SJCRH30 (cell line): ENCODE data around the gene SPOCK1. TPM values are rescaled to one million over a fixed set of nuclear protein-coding genes. Genes with fewer than 3 reads are reported as not detected.

Experiments
- DNase-seq, 2 experiments: peaks; one replicate each; pipeline ENCODE4 v3.0.0-alpha.2; 2015 to 2020
- H3K27ac ChIP-seq: fragments of 250-450 bp; sonication (Bioruptor Pico); 2 replicates; pipeline ENCODE4 v1.5.1; 2020; ENCODE audit warnings: mild to moderate bottlenecking, moderate library complexity
- H3K27me3 ChIP-seq: fragments of 250-450 bp; sonication (Bioruptor Pico); 2 replicates; pipeline ENCODE4 v1.5.1; 2020; ENCODE audit warnings: mild to moderate bottlenecking, moderate library complexity
- H3K36me3 ChIP-seq: fragments of 250-450 bp; sonication (Bioruptor Pico); 2 replicates; pipeline ENCODE4 v1.5.1; 2020; ENCODE audit warnings: mild to moderate bottlenecking, moderate library complexity
- H3K4me1 ChIP-seq: fragments of 250-450 bp; sonication (Bioruptor Pico); 2 replicates; pipeline ENCODE4 v1.5.1; 2020; ENCODE audit warnings: mild to moderate bottlenecking, moderate library complexity
- H3K4me3 ChIP-seq: fragments of 250-450 bp; sonication (Bioruptor Pico); 2 replicates; pipeline ENCODE4 v1.5.1; 2020; ENCODE audit warnings: mild to moderate bottlenecking, moderate library complexity
- H3K9me3 ChIP-seq: fragments of 250-450 bp; sonication (Bioruptor Pico); replicated peaks from 2 replicates; pipeline ENCODE4 v1.5.1; 2020; ENCODE audit warnings: mild to moderate bottlenecking, moderate library complexity
- total RNA-seq: library from RNA; depleted of rRNA; stranded (reverse); fragments of >200 nt; shearing (Covaris generic); gene quantifications from 2 replicates; pipeline ENCODE4 v1.2.3, GENCODE V29; 2014

SPOCK1 gene
- total RNA-seq, 1 experiment from 2014 or later = 0.06 TPM

DNA sequence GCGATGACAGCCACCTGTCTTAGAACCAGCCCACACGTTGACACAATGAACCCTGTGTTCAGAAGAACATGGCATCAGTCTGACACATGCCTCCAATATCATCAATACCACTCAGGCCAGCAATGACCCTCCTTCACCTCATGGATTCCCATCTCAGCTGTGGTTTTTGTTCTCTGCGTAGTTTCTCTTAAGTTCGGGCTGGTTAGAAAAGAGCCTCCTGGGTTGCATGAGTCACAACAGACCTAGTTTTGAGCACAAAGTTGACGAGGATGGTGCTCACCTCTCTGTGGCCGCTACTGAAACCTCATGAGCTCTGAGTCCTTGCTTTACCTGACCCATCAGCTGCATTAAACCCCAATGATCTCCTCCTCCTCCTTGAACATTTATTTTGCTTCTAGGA lies 299.9 kb downstream of the SPOCK1 start:
- no peaks in the 10 kb centered on the region for H3K4me1 ChIP-seq
- no peaks in the 10 kb centered on the region for H3K36me3 ChIP-seq
- H3K27ac ChIP-seq = no peak overlapping the region
- DNase-seq = no peak
- no peaks in the 10 kb centered on the region for H3K9me3 ChIP-seq
- no peak overlapping the region for H3K4me3 ChIP-seq
- H3K27me3 ChIP-seq = no peaks in the 10 kb centered on the region; the same call in 1 of the 2 replicates

DNA sequence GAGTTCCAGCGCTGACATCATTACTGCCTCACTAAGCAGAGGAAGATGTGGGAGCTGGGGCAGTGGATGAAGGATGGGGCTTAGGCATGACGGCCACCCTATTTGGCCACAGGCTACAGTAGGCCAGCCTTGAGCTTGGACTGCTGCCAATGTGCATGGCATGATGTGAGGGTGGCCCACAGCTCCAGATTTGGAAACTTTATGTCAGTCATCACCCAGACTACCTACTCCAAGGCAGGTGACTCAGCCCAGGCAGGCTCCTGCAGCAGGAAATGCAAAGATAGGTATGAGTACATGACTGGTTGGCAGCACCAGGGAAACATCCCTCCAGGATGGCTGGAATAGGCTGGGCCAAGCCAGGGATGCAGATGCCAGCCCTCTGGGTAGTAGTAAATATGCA lies 303.6 kb downstream of the SPOCK1 start:
- Histone ChIP-seq H3K4me1 (no peaks in the 10 kb centered on the region), H3K9me3 (no peaks in the 10 kb centered on the region), H3K27me3 (no peaks in the 10 kb centered on the region; the same call in 1 of the 2 replicates), H3K36me3 (no peaks in the 10 kb centered on the region), H3K4me3 (no peak overlapping the region), H3K27ac (no peak overlapping the region)
- no peak for DNase-seq

DNA sequence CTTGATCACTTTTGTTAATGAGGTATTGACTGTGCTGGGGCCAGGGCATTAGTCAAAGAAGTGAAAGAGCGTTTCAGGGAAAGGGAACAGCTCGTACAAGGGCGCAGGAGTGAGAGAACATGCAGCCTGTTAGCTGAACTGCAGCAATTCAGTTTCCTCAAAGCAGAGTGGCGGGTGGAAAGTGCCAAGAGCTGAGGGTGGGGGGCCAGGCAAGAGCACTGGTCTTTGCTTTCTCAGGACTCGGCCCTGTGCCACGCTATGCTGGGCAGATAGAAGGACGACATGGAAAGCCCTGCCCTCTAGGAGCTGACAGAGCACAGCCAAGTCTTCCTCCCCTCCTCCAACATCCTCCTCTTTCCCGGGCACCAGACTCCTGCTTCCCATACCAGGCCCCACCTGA lies 304.8 kb downstream of the SPOCK1 start:
- Histone ChIP-seq H3K9me3 (no peaks in the 10 kb centered on the region), H3K36me3 (no peaks in the 10 kb centered on the region), H3K27ac (no peak overlapping the region), H3K27me3 (no peaks in the 10 kb centered on the region), H3K4me3 (no peak overlapping the region), H3K4me1 (no peaks in the 10 kb centered on the region)
- no peak for DNase-seq

DNA sequence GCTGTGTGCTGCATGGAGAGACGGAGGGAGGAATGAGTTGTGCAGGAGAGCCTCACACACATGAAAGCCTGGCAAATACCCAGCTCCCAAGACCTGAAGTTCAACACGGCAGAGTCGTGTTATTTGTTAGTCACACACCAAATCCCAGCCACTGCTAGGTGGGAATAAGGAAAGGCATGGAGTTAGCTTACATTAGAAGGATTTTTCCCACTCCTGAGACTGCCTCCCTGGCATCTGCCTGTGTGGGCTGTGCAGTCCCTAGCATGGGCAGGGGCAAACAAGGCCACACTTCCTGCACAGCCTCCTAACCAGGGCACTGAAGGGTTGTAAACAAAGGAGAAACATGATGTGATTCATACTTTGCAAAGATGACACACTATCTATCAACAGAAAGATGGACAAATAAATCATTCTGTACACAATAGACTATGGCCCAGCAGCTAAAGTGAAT lies 306.8 kb downstream of the SPOCK1 start:
- Histone ChIP-seq H3K27me3 (no peaks in the 10 kb centered on the region), H3K4me3 (no peak overlapping the region), H3K27ac (no peak overlapping the region), H3K36me3 (no peaks in the 10 kb centered on the region), H3K4me1 (no peaks in the 10 kb centered on the region), H3K9me3 (no peaks in the 10 kb centered on the region)
- no peak for DNase-seq

DNA sequence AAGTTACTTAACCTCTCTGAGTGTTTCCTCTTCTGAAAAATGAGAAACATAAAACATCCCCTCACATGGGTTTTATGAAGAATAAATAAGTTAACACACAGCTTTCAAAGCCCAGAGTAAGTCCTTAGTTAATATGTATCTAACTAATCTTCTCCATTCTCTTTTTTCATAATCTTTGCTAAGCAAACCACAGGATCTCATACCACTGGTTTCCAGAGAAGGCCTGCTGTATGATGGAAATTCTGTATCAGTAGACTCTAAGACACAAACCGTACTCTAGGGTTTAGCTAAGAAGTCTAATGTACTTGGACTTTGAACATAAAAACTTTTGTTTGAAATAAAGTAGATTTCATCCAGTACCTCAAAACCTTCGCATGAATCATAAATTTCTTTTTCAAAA lies 307.9 kb downstream of the SPOCK1 start:
- Histone ChIP-seq H3K4me1 (no peaks in the 10 kb centered on the region), H3K27ac (no peak overlapping the region), H3K36me3 (no peaks in the 10 kb centered on the region), H3K27me3 (no peaks in the 10 kb centered on the region), H3K4me3 (no peak overlapping the region), H3K9me3 (no peaks in the 10 kb centered on the region)
- no peak for DNase-seq

DNA sequence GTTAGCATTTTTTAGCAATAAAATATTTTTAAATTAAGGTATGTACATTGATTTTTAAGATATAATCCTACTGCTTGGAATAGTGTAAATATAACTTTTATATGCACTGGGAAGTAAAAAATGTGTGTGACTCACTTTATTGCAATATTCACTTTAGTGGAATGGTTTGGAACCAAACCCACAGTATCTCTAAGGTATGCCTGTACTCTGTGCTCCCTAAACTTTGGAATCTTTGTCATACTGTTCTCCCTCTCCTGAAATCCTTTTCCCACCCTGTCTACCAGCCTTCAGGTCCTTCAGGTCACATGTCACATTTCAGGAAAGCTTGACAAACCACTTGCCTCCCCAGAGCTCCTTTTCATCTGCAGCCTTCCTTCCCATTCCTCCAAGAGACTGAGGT lies 308.7 kb downstream of the SPOCK1 start:
- no peaks in the 10 kb centered on the region for H3K36me3 ChIP-seq
- no peaks in the 10 kb centered on the region for H3K4me1 ChIP-seq
- no peak for DNase-seq
- no peak overlapping the region for H3K4me3 ChIP-seq
- no peaks in the 10 kb centered on the region for H3K27me3 ChIP-seq
- no peaks in the 10 kb centered on the region for H3K9me3 ChIP-seq
- no peak overlapping the region for H3K27ac ChIP-seq

DNA sequence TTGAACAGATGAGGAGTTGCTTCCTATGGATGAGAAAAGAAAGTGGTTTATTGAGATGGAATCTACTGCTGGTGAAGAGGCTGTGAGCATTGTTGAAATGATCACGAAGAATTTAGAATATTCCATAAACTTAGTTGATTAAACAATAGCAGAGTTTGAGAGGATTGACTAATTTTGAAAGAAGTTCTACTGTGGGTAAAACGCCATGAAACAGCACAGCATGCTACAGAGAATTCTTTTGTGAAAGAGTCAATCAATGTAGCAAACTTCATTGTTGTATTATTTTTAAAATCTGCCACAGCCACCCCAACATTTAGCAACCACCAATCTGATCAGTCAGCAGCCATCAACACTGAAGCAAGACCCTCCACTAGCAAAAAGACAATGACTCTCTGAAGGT lies 309.1 kb downstream of the SPOCK1 start:
- H3K27me3 ChIP-seq = no peaks in the 10 kb centered on the region
- DNase-seq = no peak
- H3K27ac ChIP-seq = no peak overlapping the region
- H3K9me3 ChIP-seq = no peaks in the 10 kb centered on the region
- no peak overlapping the region for H3K4me3 ChIP-seq
- no peaks in the 10 kb centered on the region for H3K4me1 ChIP-seq
- no peaks in the 10 kb centered on the region for H3K36me3 ChIP-seq

DNA sequence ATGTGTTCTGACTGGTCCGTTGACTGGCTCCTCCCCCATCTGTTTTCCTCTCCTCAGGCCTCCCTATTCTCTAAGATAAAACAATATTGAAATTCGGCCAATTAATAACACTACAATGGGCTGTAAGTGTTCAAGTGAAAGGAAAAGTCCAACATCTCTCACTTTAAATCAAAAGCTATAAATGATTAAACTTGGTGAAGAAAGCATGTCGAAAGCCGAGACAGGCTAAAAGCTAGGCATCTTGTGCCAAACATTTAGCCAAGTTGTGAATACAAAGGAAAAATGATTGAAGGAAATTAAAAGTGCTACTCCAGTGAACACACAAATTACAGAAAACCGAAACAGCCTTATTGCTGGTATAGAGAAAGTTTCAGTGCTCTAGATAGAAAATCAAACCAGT lies 310.6 kb downstream of the SPOCK1 start:
- H3K27ac ChIP-seq = no peak overlapping the region
- H3K36me3 ChIP-seq = no peaks in the 10 kb centered on the region
- no peaks in the 10 kb centered on the region for H3K27me3 ChIP-seq
- H3K9me3 ChIP-seq = no peaks in the 10 kb centered on the region
- no peak for DNase-seq
- no peaks in the 10 kb centered on the region for H3K4me1 ChIP-seq
- H3K4me3 ChIP-seq = no peak overlapping the region

DNA sequence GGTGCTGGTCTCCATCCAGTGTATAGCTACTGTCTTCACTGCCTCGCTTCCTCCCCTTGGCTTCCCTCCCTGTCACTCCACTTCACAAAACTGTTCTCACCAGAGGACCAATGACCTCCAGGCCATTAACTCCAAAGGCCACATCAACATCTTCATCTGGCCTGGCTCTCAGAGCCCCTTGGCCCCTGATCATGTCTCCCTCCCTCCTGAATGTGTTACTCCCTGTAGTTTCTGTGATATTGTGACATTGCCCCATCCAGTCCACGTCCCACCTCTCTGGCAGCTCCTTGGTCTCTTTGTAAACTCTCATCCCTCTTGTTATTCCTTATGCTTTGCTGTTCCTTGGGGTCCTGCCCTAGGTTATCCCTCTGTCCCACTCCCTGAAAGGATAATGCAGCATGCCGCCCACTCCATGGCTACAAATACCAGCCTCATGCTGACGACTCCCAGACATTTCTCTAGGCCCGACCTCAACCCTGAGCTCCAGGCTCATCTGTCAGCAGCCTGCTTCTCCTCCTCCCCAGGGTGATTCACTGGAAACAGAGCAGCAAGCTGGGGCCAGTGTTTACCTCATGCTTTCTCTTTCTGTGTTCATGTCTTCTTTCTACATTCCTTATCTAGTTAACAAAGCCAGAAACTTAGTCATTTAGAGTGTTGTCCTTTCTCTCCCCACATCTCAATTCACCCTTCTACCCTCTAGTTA lies 312.2 kb downstream of the SPOCK1 start:
- Histone ChIP-seq H3K27me3 (no peaks in the 10 kb centered on the region; the same call in 1 of the 2 replicates), H3K27ac (no peak overlapping the region), H3K4me1 (no peaks in the 10 kb centered on the region), H3K36me3 (no peaks in the 10 kb centered on the region), H3K9me3 (no peaks in the 10 kb centered on the region), H3K4me3 (no peak overlapping the region)
- DNase-seq = no peak

DNA sequence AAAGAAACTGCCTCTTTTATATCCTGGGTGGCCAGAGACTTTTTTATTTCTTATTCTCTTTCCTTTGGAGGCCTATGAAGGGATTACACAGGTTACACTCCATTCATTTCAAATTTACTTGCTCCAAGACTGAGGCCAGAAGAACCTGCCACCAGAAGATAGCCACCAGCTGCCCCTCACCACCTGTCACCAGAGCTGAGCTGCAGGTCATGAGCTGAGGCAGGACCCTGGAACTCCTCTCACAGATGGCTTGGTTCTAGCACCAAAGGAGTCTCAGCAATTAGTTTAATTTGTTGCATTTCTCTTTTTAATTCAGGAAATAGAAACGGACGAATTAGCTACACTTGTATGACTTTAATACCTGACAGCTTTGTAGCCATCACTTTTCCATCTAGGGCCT lies 313.9 kb downstream of the SPOCK1 start:
- DNase-seq = no peak

DNA sequence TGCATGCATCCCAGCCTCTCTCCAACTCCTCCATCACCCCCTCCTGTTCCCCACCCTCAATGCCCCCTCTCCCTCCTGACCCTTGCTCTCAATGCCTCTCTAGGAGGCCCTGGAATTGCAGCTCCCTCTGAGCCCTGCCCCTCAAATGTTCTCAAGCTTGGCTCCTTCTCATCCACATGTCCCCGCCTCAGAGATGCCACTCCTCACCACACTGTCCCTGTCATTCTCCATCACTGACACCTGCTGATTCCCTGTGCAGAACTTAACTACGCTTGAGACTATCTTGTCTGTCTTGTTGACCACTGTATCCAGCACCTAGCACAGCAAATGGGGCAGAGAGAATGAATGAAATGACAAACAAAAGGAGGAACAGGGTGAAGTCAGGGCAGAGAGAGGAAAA lies 314.4 kb downstream of the SPOCK1 start:
- DNase-seq = no peak
- no peaks in the 10 kb centered on the region for H3K4me1 ChIP-seq
- H3K27ac ChIP-seq = no peak overlapping the region
- no peak overlapping the region for H3K4me3 ChIP-seq
- H3K27me3 ChIP-seq = no peaks in the 10 kb centered on the region; the same call in 1 of the 2 replicates
- no peaks in the 10 kb centered on the region for H3K9me3 ChIP-seq
- no peaks in the 10 kb centered on the region for H3K36me3 ChIP-seq

More for the DNA sequence above, 313.9 kb downstream of the SPOCK1 start:
- Histone ChIP-seq H3K4me1 (no peaks in the 10 kb centered on the region), H3K27ac (no peak overlapping the region), H3K36me3 (no peaks in the 10 kb centered on the region), H3K9me3 (no peaks in the 10 kb centered on the region), H3K27me3 (no peaks in the 10 kb centered on the region; the same call in 1 of the 2 replicates), H3K4me3 (no peak overlapping the region)

DNA sequence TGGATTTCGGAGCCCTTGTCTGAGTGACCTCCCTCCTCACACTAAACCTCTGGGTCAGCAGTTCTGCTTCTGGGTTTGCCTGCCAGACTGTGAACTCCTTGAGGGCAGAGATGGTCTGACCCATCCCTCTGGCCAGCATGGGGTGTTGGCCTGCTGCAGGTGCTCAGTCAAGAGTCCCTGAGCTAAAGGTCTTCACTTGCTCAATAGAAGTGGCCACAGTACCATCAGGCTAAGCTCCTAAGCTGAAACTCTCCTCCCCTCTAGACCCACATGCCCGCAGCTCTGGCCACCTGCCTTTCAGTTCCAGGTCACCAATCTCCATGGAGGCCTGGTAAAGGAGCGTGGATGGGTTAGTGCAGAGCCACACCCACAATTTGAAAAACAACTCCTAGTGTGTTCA lies 316.6 kb downstream of the SPOCK1 start:
- H3K9me3 ChIP-seq = no peaks in the 10 kb centered on the region
- no peak for DNase-seq
- H3K27me3 ChIP-seq = no peaks in the 10 kb centered on the region; the same call in 1 of the 2 replicates
- H3K4me3 ChIP-seq = no peak overlapping the region
- no peak overlapping the region for H3K27ac ChIP-seq
- H3K4me1 ChIP-seq = no peaks in the 10 kb centered on the region
- no peaks in the 10 kb centered on the region for H3K36me3 ChIP-seq

DNA sequence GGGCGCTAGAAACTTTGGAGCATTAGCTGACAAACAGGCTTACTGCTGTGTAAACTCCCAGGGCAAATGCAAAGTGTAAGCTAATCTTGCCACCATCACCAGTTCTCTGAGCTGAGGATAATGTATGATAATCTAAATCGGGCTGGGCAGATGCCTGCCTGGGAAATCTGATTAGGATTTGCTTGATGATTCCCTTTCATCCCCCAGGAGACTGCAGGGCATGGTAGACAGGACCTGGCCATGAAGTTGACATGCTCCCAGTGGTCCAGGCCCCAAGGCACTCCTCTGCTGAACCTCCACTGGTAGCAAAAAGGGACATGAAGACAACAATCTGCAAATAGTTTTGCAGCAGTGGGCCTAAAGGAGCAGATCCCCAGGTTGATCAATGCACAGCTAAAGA lies 317.5 kb downstream of the SPOCK1 start:
- no peaks in the 10 kb centered on the region for H3K36me3 ChIP-seq
- no peak overlapping the region for H3K27ac ChIP-seq
- no peak for DNase-seq
- H3K27me3 ChIP-seq = no peaks in the 10 kb centered on the region; the same call in 1 of the 2 replicates
- H3K4me3 ChIP-seq = no peak overlapping the region
- H3K4me1 ChIP-seq = no peaks in the 10 kb centered on the region
- no peaks in the 10 kb centered on the region for H3K9me3 ChIP-seq

DNA sequence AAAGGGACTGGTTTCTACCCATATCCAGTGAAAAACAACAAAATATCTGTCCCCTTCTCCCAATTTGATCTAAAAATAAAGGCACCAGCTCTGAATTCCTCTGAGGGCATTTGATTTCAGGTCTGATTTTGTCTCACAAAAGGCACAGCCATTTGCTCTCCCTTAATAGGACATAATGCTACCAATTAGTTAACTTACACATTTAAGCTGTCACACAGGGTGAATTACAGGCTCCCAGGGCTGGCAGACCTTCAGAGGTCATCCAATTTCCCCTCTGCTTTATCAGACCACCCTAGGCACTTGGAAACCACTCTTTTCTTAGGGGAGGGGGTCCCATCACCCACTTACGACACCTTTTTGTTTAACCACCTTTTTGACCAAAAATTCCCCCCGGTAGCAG lies 319.9 kb downstream of the SPOCK1 start:
- no peak overlapping the region for H3K4me3 ChIP-seq
- H3K4me1 ChIP-seq = no peaks in the 10 kb centered on the region
- no peaks in the 10 kb centered on the region; the same call in 1 of the 2 replicates for H3K27me3 ChIP-seq
- no peaks in the 10 kb centered on the region; the same call in 1 of the 2 replicates for H3K9me3 ChIP-seq
- H3K36me3 ChIP-seq = no peaks in the 10 kb centered on the region
- H3K27ac ChIP-seq = no peak overlapping the region
- DNase-seq = no peak

DNA sequence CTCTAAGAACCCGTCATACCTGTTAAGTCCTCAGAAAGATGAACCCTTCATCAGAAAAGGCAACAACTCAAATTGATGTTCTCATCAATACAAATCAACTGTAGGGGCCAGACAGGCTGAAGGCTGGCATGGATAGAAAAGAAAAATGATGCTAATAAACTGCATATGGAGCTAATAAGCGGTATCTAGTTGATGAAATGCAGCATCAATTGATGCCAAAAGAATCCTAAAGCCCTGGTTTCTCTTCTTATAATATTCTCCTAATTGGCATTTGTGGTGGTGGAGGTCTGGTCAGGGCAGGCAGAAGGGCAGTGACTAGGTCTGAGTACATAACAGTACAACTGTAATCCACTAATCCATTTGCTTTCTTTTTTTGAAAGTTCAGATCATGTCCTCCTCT lies 322.5 kb downstream of the SPOCK1 start:
- DNase-seq = no peak
- Histone ChIP-seq H3K27ac (no peak overlapping the region), H3K4me3 (no peak overlapping the region), H3K27me3 (no peaks in the 10 kb centered on the region), H3K36me3 (no peaks in the 10 kb centered on the region), H3K4me1 (peaks cover 2% of the 10 kb centered on the region; the same call in 1 of the 2 replicates), H3K9me3 (no peaks in the 10 kb centered on the region; the same call in 1 of the 2 replicates)

DNA sequence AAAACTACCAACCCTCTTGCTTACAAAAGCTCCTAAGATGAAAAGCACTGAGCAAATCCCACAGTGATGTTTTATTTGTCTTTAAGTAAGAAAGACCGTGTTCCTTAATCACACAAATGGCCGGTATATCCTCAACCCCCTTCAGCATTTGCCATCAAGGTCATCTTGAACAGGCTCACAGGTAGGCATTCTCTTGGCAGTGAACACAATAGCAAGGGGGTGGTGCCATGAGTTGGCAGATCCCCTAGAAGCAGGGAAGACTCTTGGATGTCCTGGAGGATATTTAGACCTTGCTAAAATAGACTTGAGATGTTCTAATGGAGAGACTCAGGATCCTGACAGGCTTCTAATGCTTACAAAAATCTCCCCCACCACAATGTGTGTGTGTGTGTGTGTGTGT lies 323.0 kb downstream of the SPOCK1 start:
- H3K36me3 ChIP-seq = no peaks in the 10 kb centered on the region
- H3K27me3 ChIP-seq = no peaks in the 10 kb centered on the region
- H3K4me1 ChIP-seq = peaks cover 2% of the 10 kb centered on the region; the same call in 1 of the 2 replicates
- no peak for DNase-seq
- no peak overlapping the region for H3K4me3 ChIP-seq
- H3K9me3 ChIP-seq = no peaks in the 10 kb centered on the region; the same call in 1 of the 2 replicates
- no peak overlapping the region for H3K27ac ChIP-seq
